UCSD-AML1 (cell line): ENCODE measurements around the gene BCAS3.
"Not testable (repeated sequence)": the region's sequence is repeated elsewhere in the genome, so short reads cannot be mapped to it uniquely, and the experiment has no call there.

Experiments used
- DNase-seq: peaks from one replicate; lab custom pipeline; 2025; ENCODE audit not compliant: unreplicated experiment; lab: John Stamatoyannopoulos, UW

The BCAS3 gene

GRCh38 chr17:60677308-60678117, at the start of gene BCAS3:
Gene BCAS3, plus strand, starts transcription at chr17:60677851.
- DNase-seq: peak; percentile 95

- DNase-seq: no peak
Observed at GRCh38 chr17:60628252-60628889, 49.3 kb upstream of the BCAS3 start.

DNA sequence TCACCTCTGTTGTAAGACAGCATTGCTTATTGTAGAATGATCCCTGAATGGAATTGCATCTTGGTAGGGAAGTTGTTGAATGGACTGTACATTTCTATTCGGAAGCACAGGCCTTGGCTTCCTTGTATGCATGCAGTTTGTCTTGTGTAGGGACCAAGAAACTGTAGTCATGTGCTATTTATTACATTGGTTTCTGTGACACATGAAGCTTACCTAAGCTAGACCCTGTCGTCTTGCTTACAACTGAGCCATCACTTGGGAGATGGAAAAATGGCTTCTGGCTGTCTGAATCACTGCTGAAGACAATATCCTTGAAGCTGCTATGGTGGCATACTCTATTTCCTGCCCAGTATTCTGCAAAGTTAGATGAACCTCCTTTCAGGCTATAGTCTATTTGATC, 48.5 kb upstream of the BCAS3 start:
- DNase-seq: no peak

GRCh38 chr17:60630352-60630751, 47.3 kb upstream of the BCAS3 start:
- DNase-seq: no peak

GRCh38 chr17:60631119-60631518, 46.5 kb upstream of the BCAS3 start:
- DNase-seq: no peak

DNA sequence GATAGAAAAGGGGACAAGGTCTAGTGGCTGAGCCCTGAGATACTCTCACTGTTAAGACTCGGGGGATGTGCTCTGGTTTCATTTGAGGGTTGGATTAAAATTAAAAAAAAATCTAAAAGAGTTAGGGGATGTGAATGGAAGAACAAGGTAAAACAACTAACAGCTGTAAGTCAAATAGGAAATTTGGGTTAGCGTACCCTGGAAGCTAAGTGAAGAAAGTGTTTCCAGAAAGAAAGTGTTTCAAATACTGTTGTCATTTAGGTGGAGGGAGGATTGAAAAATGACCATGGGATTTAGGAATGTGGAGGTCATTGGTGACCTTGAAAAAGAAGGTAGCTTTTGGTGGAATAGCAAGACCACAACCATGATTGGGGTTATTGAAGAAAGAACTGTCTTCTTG, 40.0 kb upstream of the BCAS3 start:
- DNase-seq: no peak

DNA sequence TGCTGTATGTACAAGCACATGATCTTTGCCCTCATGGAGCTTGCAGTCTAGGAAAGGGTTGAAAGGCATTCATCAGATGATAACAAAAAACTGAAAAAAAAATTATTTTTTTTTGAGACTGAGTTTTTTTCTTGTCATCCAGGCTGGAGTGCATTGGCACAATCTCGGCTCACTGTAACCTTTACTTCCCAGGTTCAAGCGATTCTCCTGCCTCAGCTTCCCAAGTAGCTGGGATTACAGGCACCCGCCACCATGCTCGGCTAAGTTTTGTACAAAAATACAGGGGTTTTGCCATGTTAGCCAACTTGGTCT, 38.7 kb upstream of the BCAS3 start:
- no peak for DNase-seq

- DNase-seq: no peak
Observed at GRCh38 chr17:60640503-60640902, 37.1 kb upstream of the BCAS3 start.

- no peak for DNase-seq
Observed at GRCh38 chr17:60641126-60641525, 36.5 kb upstream of the BCAS3 start.

DNA sequence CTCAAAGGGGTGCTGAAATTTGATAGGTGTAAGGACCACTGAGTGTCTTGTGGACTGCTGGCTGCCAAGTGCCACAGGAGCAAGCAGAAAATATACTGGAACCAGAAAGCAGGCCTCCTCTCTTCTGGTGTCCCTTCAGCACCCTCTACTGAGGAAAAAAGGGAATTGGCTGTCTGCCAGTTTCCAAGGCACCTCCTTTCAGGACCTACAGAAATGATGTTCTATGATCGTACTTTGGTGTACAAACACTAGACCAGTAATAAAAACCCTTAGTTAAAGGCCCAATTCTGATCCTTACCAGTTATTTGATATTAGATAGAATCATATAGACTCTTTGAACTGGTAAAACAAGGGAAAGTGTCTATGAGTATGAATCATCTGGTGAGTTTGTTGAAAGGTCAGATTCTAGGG, 35.8 kb upstream of the BCAS3 start:
- peak; percentile 27 for DNase-seq

GRCh38 chr17:60645918-60646523, 31.6 kb upstream of the BCAS3 start:
- DNase-seq: no peak

GRCh38 chr17:60646701-60647100, 30.9 kb upstream of the BCAS3 start:
- no peak for DNase-seq

- no peak for DNase-seq
Observed at GRCh38 chr17:60647705-60648104, 29.9 kb upstream of the BCAS3 start.

- no peak for DNase-seq
Observed at GRCh38 chr17:60652454-60653247, 25.0 kb upstream of the BCAS3 start.

GRCh38 chr17:60653569-60653968, 24.1 kb upstream of the BCAS3 start:
- DNase-seq: no peak

DNA sequence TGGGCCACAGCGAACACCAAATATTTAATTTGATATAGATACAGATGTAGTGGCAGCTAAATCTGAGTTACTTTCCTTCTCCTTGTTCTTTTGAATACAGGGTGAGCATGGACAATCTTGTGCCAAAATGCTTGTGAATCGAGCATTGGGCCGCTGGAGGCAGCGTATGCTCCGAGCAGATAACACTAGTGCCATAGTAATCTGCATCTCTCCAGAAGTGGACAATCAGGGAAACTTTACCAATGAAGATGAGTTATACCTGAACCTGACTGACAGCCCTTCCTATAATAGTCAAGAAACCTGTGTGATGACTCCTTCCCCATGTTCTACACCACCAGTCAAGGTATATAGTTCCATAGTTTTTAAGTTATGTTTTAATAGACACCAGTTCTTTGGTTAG, 21.2 kb upstream of the BCAS3 start:
- no peak for DNase-seq

DNA sequence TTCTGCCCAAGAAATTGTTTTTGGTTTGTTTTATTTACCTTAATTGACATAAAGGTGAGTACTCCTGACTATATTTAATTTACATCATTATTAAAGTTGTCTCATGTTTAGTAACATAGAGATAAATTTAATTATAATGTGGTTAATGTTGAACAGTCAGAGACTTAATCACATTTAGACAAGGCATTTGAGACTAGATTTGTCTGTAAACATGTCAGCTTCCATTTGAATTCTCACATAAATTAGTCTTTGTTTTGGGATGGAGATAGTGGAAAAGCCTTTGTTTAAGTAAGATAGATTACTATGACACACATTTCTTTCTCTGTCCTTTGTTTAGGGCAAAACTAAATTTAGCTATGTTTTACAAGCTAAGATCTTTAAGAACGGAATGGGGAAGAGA, 18.5 kb upstream of the BCAS3 start:
- no peak for DNase-seq

GRCh38 chr17:60661489-60661888, 16.2 kb upstream of the BCAS3 start:
- no peak for DNase-seq

DNA sequence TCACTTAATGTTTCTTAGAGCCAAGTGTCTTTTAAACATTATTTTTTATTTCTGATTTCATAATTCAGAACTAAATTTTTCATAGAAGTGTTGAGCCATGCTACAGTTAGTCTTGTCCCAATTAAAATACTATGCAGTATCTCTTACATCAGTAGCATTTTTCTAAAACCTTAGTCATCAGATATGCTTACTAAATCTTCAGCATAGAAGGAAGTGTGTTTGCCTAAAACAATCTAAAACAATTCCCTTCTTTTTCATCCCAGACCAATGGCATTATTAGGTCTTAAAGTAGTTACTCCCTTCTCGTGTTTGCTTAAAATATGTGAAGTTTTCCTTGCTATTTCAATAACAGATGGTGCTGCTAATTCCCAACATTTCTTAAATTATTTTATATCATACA, 13.6 kb upstream of the BCAS3 start:
- DNase-seq: no peak

DNA sequence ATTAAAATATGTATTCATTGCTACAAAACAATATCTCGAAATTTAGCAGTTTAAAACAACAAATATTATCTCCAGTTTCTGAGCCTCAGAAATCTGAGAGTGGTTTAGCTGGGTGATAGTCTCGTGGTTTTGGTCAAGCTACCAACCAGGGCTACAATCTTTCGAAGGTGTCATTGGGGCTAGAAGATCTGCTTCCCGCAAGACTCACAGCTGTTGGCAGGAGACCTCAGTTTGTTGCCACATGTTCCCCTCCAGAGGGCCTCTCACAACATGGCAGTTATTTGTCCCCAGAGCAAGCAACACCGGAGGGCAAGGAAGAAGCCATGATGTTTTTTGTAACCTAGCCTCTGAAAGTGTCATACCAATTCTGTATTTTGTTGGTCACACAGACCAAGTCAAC, 12.0 kb upstream of the BCAS3 start:
- no peak for DNase-seq

DNA sequence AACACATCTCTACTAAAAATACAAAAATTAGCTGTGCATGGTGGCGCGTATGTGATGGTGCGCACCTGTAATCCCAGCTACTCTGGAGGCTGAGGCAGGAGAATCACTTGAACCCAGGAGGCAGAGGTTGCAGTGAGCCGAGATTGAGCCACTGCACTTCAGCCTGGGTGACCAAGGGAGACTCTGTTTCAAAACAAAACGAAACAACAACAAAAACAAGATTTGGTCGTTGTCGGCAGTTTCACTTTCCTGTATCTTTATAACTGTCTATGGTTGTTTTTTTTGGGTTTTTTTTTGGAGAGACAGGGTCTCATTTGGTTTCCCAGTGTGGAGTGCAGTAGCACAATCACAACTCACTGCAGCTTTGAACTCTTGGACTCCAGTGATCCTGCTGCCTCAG, 8.9 kb upstream of the BCAS3 start:
- DNase-seq: not testable (repeated sequence)

GRCh38 chr17:60671482-60671881, 6.2 kb upstream of the BCAS3 start:
- DNase-seq: no peak
